GM04504 (cell line): Measurements from ENCODE around the gene OR9A4.

ENCODE experiments used
- DNase-seq: peaks from one replicate; pipeline ENCODE4 v3.0.0-alpha.2; 2012; ENCODE audit warnings: low read depth

The OR9A4 gene

GRCh38 chr7:141949021-141949420 lies 32.8 kb downstream of the OR9A4 start:
- no peak for DNase-seq

DNA sequence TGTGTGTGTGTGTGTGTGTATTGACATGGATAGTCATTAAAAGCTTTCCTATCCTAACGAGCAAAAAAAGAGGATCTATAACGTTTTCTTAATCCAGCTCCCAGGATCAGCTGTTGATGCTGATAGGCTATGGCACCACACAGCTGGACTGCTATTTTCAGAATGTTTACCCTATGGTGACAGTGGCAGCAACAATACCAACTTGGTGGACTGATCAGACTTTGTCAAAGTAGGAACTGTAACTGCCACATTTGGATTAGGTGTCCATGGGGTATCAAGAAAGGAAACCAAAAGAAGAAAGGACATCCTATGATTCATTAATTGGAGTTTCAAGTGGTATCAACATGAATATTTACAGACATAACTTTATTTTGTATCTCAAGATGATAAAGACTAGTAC lies 33.3 kb downstream of the OR9A4 start:
- no peak for DNase-seq

DNA sequence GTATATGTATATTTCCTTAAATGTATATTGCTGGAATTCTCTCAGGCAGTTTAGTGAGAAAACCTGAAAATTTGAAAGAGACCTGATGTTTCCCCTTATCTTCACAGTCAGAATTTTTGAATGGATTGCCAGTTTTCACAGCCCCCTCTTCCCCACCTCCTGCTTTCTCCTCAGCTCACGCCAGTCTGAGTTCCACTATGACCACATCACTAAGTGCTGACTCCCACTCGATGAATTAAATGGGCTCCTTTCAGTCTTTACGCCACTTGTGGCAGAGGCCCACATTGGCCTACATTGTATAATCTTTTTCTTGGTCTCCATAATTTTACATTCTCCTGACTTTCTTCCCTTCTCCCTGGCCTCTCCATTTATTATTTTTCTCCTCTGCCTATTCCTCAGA lies 33.7 kb downstream of the OR9A4 start:
- no peak for DNase-seq

- DNase-seq: no peak
Measured at GRCh38 chr7:141950806-141951205, 34.6 kb downstream of the OR9A4 start.

DNA sequence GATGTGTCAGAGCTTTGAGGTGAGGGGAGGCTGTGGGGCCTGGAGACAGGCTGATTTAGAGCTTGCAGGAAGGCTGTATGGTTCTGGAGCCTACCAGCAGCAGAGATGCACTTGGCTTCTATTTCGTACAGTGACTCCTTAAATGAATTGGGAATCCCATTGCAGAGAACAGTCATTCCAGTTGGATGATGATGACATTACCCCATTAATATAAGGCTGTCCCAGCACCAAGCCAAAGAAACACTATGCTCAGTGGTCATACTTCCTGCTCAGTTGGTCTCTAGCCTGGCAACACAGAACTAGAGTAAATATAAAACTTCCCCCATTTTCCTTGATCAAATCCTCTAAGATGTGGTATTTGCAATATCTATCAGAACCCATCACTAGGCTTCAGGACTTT lies 36.3 kb downstream of the OR9A4 start:
- no peak for DNase-seq

GRCh38 chr7:141954334-141954733 lies 38.1 kb downstream of the OR9A4 start:
- DNase-seq: no peak

DNA sequence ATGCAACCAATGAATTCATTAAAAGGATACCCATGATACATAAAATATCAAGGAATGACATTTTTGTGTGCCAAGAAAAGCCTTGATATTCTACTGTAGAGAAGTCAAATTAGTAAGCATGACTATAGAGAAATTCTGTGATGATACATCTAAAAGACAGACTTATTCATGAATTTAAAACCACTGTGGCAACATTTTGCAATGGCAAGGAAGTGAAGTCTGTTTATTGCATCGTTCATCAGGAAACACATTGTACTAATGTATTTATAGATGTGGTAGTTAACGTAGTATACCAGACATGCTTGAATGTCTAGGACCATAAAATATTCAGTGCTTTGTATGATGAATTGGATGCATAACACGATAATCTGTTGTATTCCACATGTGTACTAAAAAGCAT lies 39.9 kb downstream of the OR9A4 start:
- DNase-seq: no peak

GRCh38 chr7:141960687-141961422 lies 44.7 kb downstream of the OR9A4 start:
- no peak for DNase-seq
